OCI-LY3 (cell line): ENCODE results near the gene ENTPD2.

Experiments used
- CTCF ChIP-seq: fragments of 200-600, 300-600 bp; sonication (generic); IDR thresholded peaks from 2 replicates; pipeline ENCODE4 v1.5.1; 2014; ENCODE audit warnings: antibody characterized with exemption, low read length, low read depth
- EZH2phosphoT487 ChIP-seq: fragments of 200-600 bp; shearing (Covaris generic); IDR thresholded peaks from 2 replicates; pipeline ENCODE4 v1.6.1; 2018; ENCODE audit warnings: antibody characterized with exemption, mixed run types, low read depth

- TF ChIP-seq CTCF = no peak
- no peak for TF ChIP-seq EZH2phosphoT487
Observed at GRCh38 chr9:137015540-137015930, 38.3 kb downstream of the ENTPD2 start.
